GM18909 (cell line): Measurements from ENCODE around the gene CCDC88A.

Source experiments
- ATAC-seq: cut with Tn5 transposase; IDR thresholded peaks from one replicate; pipeline ENCODE4 v1.9.1; 2021; ENCODE audit warnings: mild to moderate bottlenecking; ENCODE audit not compliant: unreplicated experiment, poor library complexity

The CCDC88A gene

GRCh38 chr2:55422876-55423665 is 3.4 kb upstream of the CCDC88A start:
- no peak for ATAC-seq

GRCh38 chr2:55421326-55421725 is 1.7 kb upstream of the CCDC88A start:
- ATAC-seq, result no peak

- ATAC-seq, result no peak
Observed at GRCh38 chr2:55420871-55421270, 1.2 kb upstream of the CCDC88A start.

- no peak for ATAC-seq
Observed at GRCh38 chr2:55420439-55420725, 726 bp upstream of the CCDC88A start.

GRCh38 chr2:55419233-55419678 is 400 bp downstream of the CCDC88A start:
- no peak for ATAC-seq

GRCh38 chr2:55418512-55419232 is 984 bp downstream of the CCDC88A start:
- ATAC-seq, result no peak

- ATAC-seq, result no peak
Observed at GRCh38 chr2:55418072-55418471, 1.6 kb downstream of the CCDC88A start.

- no peak for ATAC-seq
Observed at GRCh38 chr2:55416786-55417568, 2.7 kb downstream of the CCDC88A start.

GRCh38 chr2:55415300-55415699 is 4.4 kb downstream of the CCDC88A start:
- no peak for ATAC-seq

- ATAC-seq, result no peak
Observed at GRCh38 chr2:55408918-55409868, 10.5 kb downstream of the CCDC88A start.

- ATAC-seq, result no peak
Observed at GRCh38 chr2:55408098-55408882, 11.4 kb downstream of the CCDC88A start.

GRCh38 chr2:55405116-55405515 is 14.5 kb downstream of the CCDC88A start:
- ATAC-seq, result no peak

- ATAC-seq, result no peak
Observed at GRCh38 chr2:55403256-55403998, 16.2 kb downstream of the CCDC88A start.

GRCh38 chr2:55401124-55401523 is 18.5 kb downstream of the CCDC88A start:
- ATAC-seq, result no peak

GRCh38 chr2:55400332-55400731 is 19.3 kb downstream of the CCDC88A start:
- ATAC-seq, result no peak

GRCh38 chr2:55399815-55400214 is 19.8 kb downstream of the CCDC88A start:
- no peak for ATAC-seq

GRCh38 chr2:55395724-55396605 is 23.7 kb downstream of the CCDC88A start:
- ATAC-seq, result no peak
